PC-9 (cell line): ENCODE results near the gene EDARADD. TPM values are rescaled to one million over a fixed set of nuclear protein-coding genes. Genes with fewer than 3 reads are reported as not detected.
"Not testable (repeated sequence)": the region's sequence is repeated elsewhere in the genome, so short reads cannot be mapped to it uniquely, and the experiment has no call there.

Experiments used
- BruUV-seq: library from RNA; stranded (reverse); fragments of 400-500 nt; replicated peaks from 2 replicates; lab custom pipeline; 2021; lab: Mats Ljungman, UMichigan
- CTCF ChIA-PET: fragments of 300-600 bp; sonication (Branson Sonifier 250); formaldehyde crosslinking; loops from one replicate; lab custom pipeline; 2022; ENCODE audit warnings: antibody characterized with exemption; lab: Charles Lee
- POLR2A ChIA-PET: fragments of 300-600 bp; sonication (Branson Sonifier 250); formaldehyde crosslinking; loops from one replicate; lab custom pipeline; 2022; ENCODE audit warnings: antibody characterized with exemption; ENCODE audit not compliant: unreplicated experiment; lab: Charles Lee
- DNase-seq, 2 experiments: peaks; one replicate each; pipeline versions ENCODE4 v3.0.0 to v3.0.0-alpha.2; 2015 to 2022; ENCODE audit warnings: mixed read lengths in 1 of 2
- H2AFZ ChIP-seq: fragments of 200-600 bp; sonication (generic); 2 replicates; pipeline ENCODE4 v1.8.1; 2017; ENCODE audit warnings: antibody characterized with exemption
- H3F3A ChIP-seq: fragments of 200-600 bp; sonication (generic); 2 replicates; pipeline ENCODE4 v1.8.1; 2017; ENCODE audit warnings: antibody characterized with exemption, mild to moderate bottlenecking, low read depth; ENCODE audit not compliant: insufficient read depth
- H3K27ac ChIP-seq: fragments of 200-600 bp; sonication (generic); 2 replicates; pipeline ENCODE4 v1.6.1; 2016; ENCODE audit warnings: mixed run types
- H3K27me3 ChIP-seq: fragments of 200-600 bp; sonication (generic); 2 replicates; pipeline ENCODE4 v1.6.1; 2016; ENCODE audit warnings: low read depth, mixed run types; ENCODE audit not compliant: insufficient read depth
- H3K36me3 ChIP-seq: fragments of 200-600 bp; sonication (generic); 2 replicates; pipeline ENCODE4 v1.6.1; 2016; ENCODE audit warnings: low read depth, mixed run types
- H3K4me1 ChIP-seq: fragments of 200-600 bp; sonication (generic); replicated peaks from 2 replicates; pipeline ENCODE4 v1.6.1; 2016; ENCODE audit warnings: mixed run types; ENCODE audit not compliant: insufficient read depth
- H3K4me2 ChIP-seq: fragments of 200-600 bp; sonication (generic); 2 replicates; pipeline ENCODE4 v1.6.1; 2017; ENCODE audit warnings: mixed run types
- H3K4me3 ChIP-seq: fragments of 200-600 bp; sonication (generic); 2 replicates; pipeline ENCODE4 v1.6.1; 2016; ENCODE audit warnings: mixed run types
- H3K79me2 ChIP-seq: fragments of 200-600 bp; sonication (generic); 2 replicates; pipeline ENCODE4 v1.6.1; 2017; ENCODE audit warnings: low read depth, mixed run types
- H3K9me2 ChIP-seq: fragments of 200-600 bp; sonication (generic); 2 replicates; pipeline ENCODE4 v1.8.1; 2017; ENCODE audit warnings: mild to moderate bottlenecking; ENCODE audit not compliant: insufficient read depth
- H3K9me3 ChIP-seq: fragments of 200-600 bp; sonication (generic); 2 replicates; pipeline ENCODE4 v1.8.1; 2016; ENCODE audit warnings: low read depth; ENCODE audit not compliant: insufficient read depth
- H4K20me1 ChIP-seq: fragments of 200-600 bp; sonication (generic); 2 replicates; pipeline ENCODE4 v1.8.1; 2017; ENCODE audit not compliant: insufficient read depth
- CTCF ChIP-seq: fragments of 200-600 bp; sonication (generic); conservative IDR thresholded peaks from 2 replicates; pipeline ENCODE4 v1.6.1; 2017; ENCODE audit warnings: mixed run types, antibody characterized with exemption, mild to moderate bottlenecking, moderate library complexity
- EZH2 ChIP-seq: fragments of 200-600 bp; sonication (generic); IDR thresholded peaks from 2 replicates; pipeline ENCODE4 v1.8.0; 2017; ENCODE audit warnings: antibody characterized with exemption, low read depth
- intact Hi-C: fragments of 100-400 bp; cut with micrococcal nuclease; formaldehyde crosslinking; loops from one replicate; pipeline ENCODE4 v1.10.0; 2022; ENCODE audit not compliant: unreplicated experiment
- total RNA-seq: library from RNA; stranded (reverse); gene quantifications from 2 replicates; pipeline ENCODE4 v1.2.3, GENCODE V29; 2021

Gene EDARADD
- total RNA-seq, 1 experiment from 2014 or later = not detected

- BruUV-seq = no TSS peak
- CTCF ChIA-PET = no interaction called here
- H3K9me2 ChIP-seq = no peaks in the 10 kb centered on the region
- H3K27ac ChIP-seq = no peak overlapping the region
- no peak overlapping the region for H2AFZ ChIP-seq
- intact Hi-C loops = no loop called here
- no peaks in the 10 kb centered on the region for H3K27me3 ChIP-seq
- DNase-seq = no peak
- POLR2A ChIA-PET = no interaction called here
- H3K4me2 ChIP-seq = no peak overlapping the region
- H4K20me1 ChIP-seq = no peaks in the 10 kb centered on the region
- TF ChIP-seq CTCF (no peak), EZH2 (no peak)
- H3K4me3 ChIP-seq = no peak overlapping the region
- H3K36me3 ChIP-seq = no peaks in the 10 kb centered on the region
- no peaks in the 10 kb centered on the region for H3K4me1 ChIP-seq
- no peaks in the 10 kb centered on the region for H3K79me2 ChIP-seq
- H3F3A ChIP-seq = no peaks in the 10 kb centered on the region
- no peaks in the 10 kb centered on the region for H3K9me3 ChIP-seq
Observed at GRCh38 chr1:236350308-236350707, 43.8 kb upstream of the EDARADD start.

GRCh38 chr1:236351875-236352573 is 42.1 kb upstream of the EDARADD start:
- POLR2A ChIA-PET = no interaction called here
- no TSS peak for BruUV-seq
- H3K36me3 ChIP-seq = no peaks in the 10 kb centered on the region

GRCh38 chr1:236352747-236353146 is 41.3 kb upstream of the EDARADD start:
- H3K4me1 ChIP-seq, H2AFZ ChIP-seq, H3F3A ChIP-seq, intact Hi-C loops, H3K4me2 ChIP-seq, POLR2A ChIA-PET, H3K9me3 ChIP-seq, H3K27me3 ChIP-seq, H3K79me2 ChIP-seq, H3K4me3 ChIP-seq, BruUV-seq, H4K20me1 ChIP-seq, DNase-seq, CTCF ChIA-PET, H3K36me3 ChIP-seq, H3K9me2 ChIP-seq, H3K27ac ChIP-seq: not testable (repeated sequence)

More at GRCh38 chr1:236351875-236352573, 42.1 kb upstream of the EDARADD start:
- H3K9me3 ChIP-seq = no peaks in the 10 kb centered on the region
- no peak for DNase-seq
- intact Hi-C loops = no loop called here
- no peaks in the 10 kb centered on the region for H4K20me1 ChIP-seq
- H3F3A ChIP-seq = no peaks in the 10 kb centered on the region
- no peaks in the 10 kb centered on the region for H3K4me1 ChIP-seq
- no peak overlapping the region for H3K27ac ChIP-seq
- H3K79me2 ChIP-seq = no peaks in the 10 kb centered on the region
- CTCF ChIA-PET = no interaction called here
- H3K27me3 ChIP-seq = no peaks in the 10 kb centered on the region
- TF ChIP-seq CTCF = no peak
- no peak for TF ChIP-seq EZH2
- no peak overlapping the region for H3K4me2 ChIP-seq
- H3K4me3 ChIP-seq = no peak overlapping the region
- no peaks in the 10 kb centered on the region for H3K9me2 ChIP-seq
- H2AFZ ChIP-seq = no peak overlapping the region

GRCh38 chr1:236353813-236354212 is 40.3 kb upstream of the EDARADD start:
- TF ChIP-seq CTCF (no peak), EZH2 (no peak)
- Histone ChIP-seq H3K9me2 (no peaks in the 10 kb centered on the region), H3K4me2 (no peak overlapping the region), H3K27me3 (no peaks in the 10 kb centered on the region), H3F3A (no peaks in the 10 kb centered on the region), H3K4me1 (no peaks in the 10 kb centered on the region), H3K36me3 (no peaks in the 10 kb centered on the region), H3K9me3 (no peaks in the 10 kb centered on the region), H2AFZ (no peak overlapping the region), H3K79me2 (no peaks in the 10 kb centered on the region), H4K20me1 (no peaks in the 10 kb centered on the region), H3K27ac (no peak overlapping the region), H3K4me3 (no peak overlapping the region)
- no peak for DNase-seq
- ChIA-PET POLR2A (no interaction called here), CTCF (no interaction called here)
- intact Hi-C loops = no loop called here
- BruUV-seq = no TSS peak
